GM21528 (cell line): Measurements from ENCODE around the gene SNX4.
"Not testable (repeated sequence)": the region's sequence is repeated elsewhere in the genome, so short reads cannot be mapped to it uniquely, and the experiment has no call there.

Source experiments
- ATAC-seq: cut with Tn5 transposase; IDR thresholded peaks from one replicate; pipeline ENCODE4 v1.9.1; 2021; ENCODE audit warnings: mild to moderate bottlenecking, moderate library complexity; ENCODE audit not compliant: unreplicated experiment, low FRiP score

SNX4 gene

GRCh38 chr3:125406070-125406469 lies 113.9 kb downstream of the SNX4 start:
- ATAC-seq, result no peak

GRCh38 chr3:125405515-125405914 lies 114.5 kb downstream of the SNX4 start:
- ATAC-seq, result not testable (repeated sequence)

- ATAC-seq, result no peak
Observed at GRCh38 chr3:125403789-125404188, 116.2 kb downstream of the SNX4 start.

GRCh38 chr3:125402639-125403038 lies 117.4 kb downstream of the SNX4 start:
- no peak for ATAC-seq

- no peak for ATAC-seq
Observed at GRCh38 chr3:125401402-125401801, 118.6 kb downstream of the SNX4 start.

GRCh38 chr3:125398952-125399351 lies 121.0 kb downstream of the SNX4 start:
- ATAC-seq, result no peak
